CD14-positive monocyte (primary cell): Measurements from ENCODE around the gene SAP30BP. TPM values are rescaled to one million over a fixed set of nuclear protein-coding genes. Genes with fewer than 3 reads are reported as not detected.
A peak's percentile ranks its signal among the peaks of the same experiment; 100 is the strongest.

Experiments
- DNase-seq, 3 donors: peaks; one replicate each; pipeline ENCODE4 v3.0.0-alpha.2; 2011 to 2022
- H2AFZ ChIP-seq: 2 replicates; pipeline ENCODE4 v1.6.0; 2012; ENCODE audit warnings: mild to moderate bottlenecking, low read depth, low read length, inconsistent platforms; ENCODE audit not compliant: insufficient read depth, poor library complexity, severe bottlenecking
- H3K27ac ChIP-seq, 2 donors: 1 replicate in 1 of 2; 2 replicates in 1 of 2; pipeline ENCODE4 v1.5.1; 2012 to 2013; ENCODE audit warnings: low read length in 2 of 2, control low read depth in 1 of 2, inconsistent platforms in 1 of 2, low read depth in 1 of 2, mild to moderate bottlenecking in 1 of 2
- H3K27me3 ChIP-seq, 2 donors: one replicate each; pipeline versions ENCODE4 v1.6.0 to v1.6.1; 2011 to 2013; ENCODE audit warnings: low read length in 2 of 2; ENCODE audit not compliant: control insufficient read depth in 2 of 2, insufficient read depth in 2 of 2
- H3K36me3 ChIP-seq, 2 donors: replicated peaks in 1 of 2; 1 replicate in 1 of 2; 2 replicates in 1 of 2; pipeline versions ENCODE4 v1.5.1 to v1.6.1; 2012 to 2013; ENCODE audit warnings: low read length in 2 of 2, control low read depth in 1 of 2, inconsistent platforms in 1 of 2, mild to moderate bottlenecking in 1 of 2; ENCODE audit not compliant: insufficient read depth in 2 of 2, control insufficient read depth in 1 of 2
- H3K4me1 ChIP-seq, 2 donors: 1 replicate in 1 of 2; 2 replicates in 1 of 2; pipeline versions ENCODE4 v1.5.1 to v1.6.1; 2012 to 2013; ENCODE audit warnings: low read length in 2 of 2, control low read depth in 1 of 2, inconsistent platforms in 1 of 2, mild to moderate bottlenecking in 1 of 2, moderate library complexity in 1 of 2; ENCODE audit not compliant: insufficient read depth in 2 of 2, control insufficient read depth in 1 of 2
- H3K4me2 ChIP-seq: replicated peaks from 2 replicates; pipeline ENCODE3; 2012; ENCODE audit warnings: low read length, moderate library complexity, mild to moderate bottlenecking; ENCODE audit not compliant: poor library complexity, severe bottlenecking; ENCODE audit errors: extremely low read depth
- H3K4me3 ChIP-seq, 3 experiments: fragments of 200-600 bp in 1 of 3; sonication (generic) in 1 of 3; replicated peaks in 1 of 3; 1 replicate in 2 of 3; 2 replicates in 1 of 3; pipeline ENCODE4 v1.5.1; 2011 to 2013; ENCODE audit warnings: low read length in 3 of 3, mild to moderate bottlenecking in 3 of 3, control low read depth in 2 of 3, low read depth in 2 of 3, inconsistent platforms in 1 of 3, moderate library complexity in 1 of 3
- H3K79me2 ChIP-seq: 2 replicates; pipeline ENCODE4 v1.6.0; 2012; ENCODE audit warnings: mild to moderate bottlenecking, control low read depth, inconsistent platforms, low read length, moderate library complexity; ENCODE audit not compliant: insufficient read depth
- H3K9ac ChIP-seq: 2 replicates; pipeline ENCODE4 v1.6.0; 2017; ENCODE audit warnings: low read length, mild to moderate bottlenecking; ENCODE audit not compliant: insufficient read depth, poor library complexity, severe bottlenecking
- H3K9me3 ChIP-seq, 2 donors: replicated peaks in 1 of 2; 1 replicate in 1 of 2; 2 replicates in 1 of 2; pipeline versions ENCODE4 v1.5.1 to v1.6.1; 2012 to 2013; ENCODE audit warnings: low read length in 2 of 2, control low read depth in 1 of 2; ENCODE audit not compliant: control insufficient read depth in 1 of 2, insufficient read depth in 1 of 2
- H4K20me1 ChIP-seq: 2 replicates; pipeline ENCODE4 v1.6.0; 2012; ENCODE audit warnings: mild to moderate bottlenecking, low read length, control low read depth, moderate library complexity; ENCODE audit not compliant: insufficient read depth
- H3K27ac Mint-ChIP-seq, 7 donors: one replicate each; pipeline ENCODE4 v1.8.0; 2020; ENCODE audit warnings: mild to moderate bottlenecking in 7 of 7, mixed read lengths in 7 of 7, moderate library complexity in 6 of 7, inconsistent platforms in 2 of 7
- H3K27me3 Mint-ChIP-seq, 3 donors: one replicate each; pipeline ENCODE4 v1.8.0; 2021 to 2022; ENCODE audit warnings: low read depth in 3 of 3, mild to moderate bottlenecking in 3 of 3, mixed read lengths in 3 of 3, moderate library complexity in 3 of 3, inconsistent platforms in 1 of 3
- H3K36me3 Mint-ChIP-seq, 2 donors: one replicate each; pipeline ENCODE4 v1.8.0; 2020; ENCODE audit warnings: mixed read lengths in 2 of 2, inconsistent platforms in 1 of 2, mild to moderate bottlenecking in 1 of 2
- H3K4me1 Mint-ChIP-seq: one replicate; pipeline ENCODE4 v1.8.0; 2020; ENCODE audit warnings: mild to moderate bottlenecking, mixed read lengths
- H3K4me3 Mint-ChIP-seq, 2 donors: one replicate each; pipeline ENCODE4 v1.8.0; 2020; ENCODE audit warnings: mild to moderate bottlenecking in 2 of 2, mixed read lengths in 2 of 2, moderate library complexity in 1 of 2
- H3K9me3 Mint-ChIP-seq, 7 donors: one replicate each; pipeline ENCODE4 v1.8.0; 2020 to 2022; ENCODE audit warnings: mixed read lengths in 7 of 7, mild to moderate bottlenecking in 6 of 7, moderate library complexity in 6 of 7, inconsistent platforms in 2 of 7
- WGBS: methylation state at CpG from one replicate; pipeline ENCODE4 v1.1.5; 2013; ENCODE audit warnings: missing lambda C conversion rate; ENCODE audit not compliant: insufficient coverage; 5-methylcytosine and 5-hydroxymethylcytosine counted together
- intact Hi-C, 2 donors: fragments of 100-400 bp; cut with micrococcal nuclease; formaldehyde crosslinking; loops; one replicate each; pipeline versions ENCODE4 v1.15.0 to v1.15.1; 2023
- polyA plus RNA-seq, 3 donors: library from polyadenylated mRNA; depleted of rRNA in 1 of 3; unstranded in 2 of 3; stranded (reverse) in 1 of 3; fragments of 300-500 nt in 2 of 3; fragments of >200 nt in 1 of 3; fragmentation: Illumina TruSeq in 2 of 3; gene quantifications; 1 replicate in 2 of 3; 2 replicates in 1 of 3; pipeline ENCODE4 v1.2.3, GENCODE V29; 2012 to 2021
- TF ChIP-seq, protein P1 (sequence below): fragments of 200-600 bp; IDR thresholded peaks from one replicate; pipeline ENCODE4 v1.8.0; 2022; ENCODE audit warnings: antibody characterized with exemption, mild to moderate bottlenecking

Gene SAP30BP
- polyA plus RNA-seq, 3 donors, result 43.8 to 130 (median 61.6) TPM

DNA sequence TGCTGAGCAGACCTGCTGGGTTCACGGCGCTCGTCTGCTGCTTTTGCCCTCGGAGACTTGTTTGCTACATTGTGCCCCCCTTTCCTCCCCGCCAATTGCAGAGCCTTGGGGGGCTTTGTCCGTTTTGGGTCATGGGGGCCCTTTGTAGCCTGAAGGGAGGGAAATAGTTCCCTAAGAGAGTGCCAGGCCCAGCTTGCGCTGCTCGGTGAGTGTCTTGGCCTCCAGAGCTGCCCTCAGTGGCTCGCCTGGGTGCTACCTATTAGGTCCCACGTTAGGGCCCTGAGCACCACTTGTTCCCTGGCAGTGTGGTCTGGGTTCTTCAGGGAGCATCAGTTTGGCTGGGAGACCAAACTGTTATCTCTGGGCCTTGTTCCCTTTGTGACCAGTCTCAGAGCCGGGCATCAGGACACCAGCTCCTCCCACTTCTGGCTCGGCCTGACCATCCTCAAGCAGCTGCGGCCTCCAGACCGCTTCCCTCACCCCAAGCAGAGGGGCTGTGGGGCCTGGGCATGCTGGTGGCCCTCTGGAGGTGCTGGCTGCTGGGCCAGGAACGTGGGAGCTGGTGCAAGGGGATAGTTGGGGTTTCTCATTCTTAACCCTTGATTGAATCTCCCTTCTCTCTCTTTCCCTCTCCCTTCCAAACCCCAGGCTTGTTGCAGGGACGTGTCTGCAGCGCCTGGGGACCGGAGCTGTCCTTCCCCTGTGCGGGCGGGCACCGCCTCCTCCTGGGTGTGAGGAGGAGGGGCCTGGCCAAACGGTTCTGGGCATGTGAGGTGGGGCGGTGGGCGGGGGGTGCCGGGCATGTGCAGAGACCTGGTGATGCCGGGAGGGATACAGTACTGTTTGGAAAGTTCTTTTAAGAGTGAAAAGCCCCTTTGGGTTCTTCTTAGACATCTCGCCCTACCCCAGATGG, 38.1 kb downstream of the SAP30BP start:
- Mint-ChIP-seq H3K4me3 (no peak overlapping the region), H3K4me1 (no peaks in the 10 kb centered on the region), H3K27ac (peak overlapping the region in 1 of 7 donors; percentile 50), H3K9me3 (no peaks in the 10 kb centered on the region), H3K36me3 (peaks cover 84 to 86% of the 10 kb centered on the region in 2 donors), H3K27me3 (peaks cover 0 to 2% (median 0%) of the 10 kb centered on the region in 3 donors)
- Histone ChIP-seq H3K79me2 (no peaks in the 10 kb centered on the region), H4K20me1 (no peaks in the 10 kb centered on the region), H3K4me2 (no peak overlapping the region), H3K4me1 (no peaks in the 10 kb centered on the region), H3K9ac (no peak overlapping the region), H3K27me3 (no peaks in the 10 kb centered on the region), H3K9me3 (no peaks in the 10 kb centered on the region), H3K27ac (no peak overlapping the region), H2AFZ (no peak overlapping the region), H3K4me3 (no peak overlapping the region), H3K36me3 (peaks cover 72 to 87% of the 10 kb centered on the region in 2 donors)
- TF ChIP-seq, protein P1, sequence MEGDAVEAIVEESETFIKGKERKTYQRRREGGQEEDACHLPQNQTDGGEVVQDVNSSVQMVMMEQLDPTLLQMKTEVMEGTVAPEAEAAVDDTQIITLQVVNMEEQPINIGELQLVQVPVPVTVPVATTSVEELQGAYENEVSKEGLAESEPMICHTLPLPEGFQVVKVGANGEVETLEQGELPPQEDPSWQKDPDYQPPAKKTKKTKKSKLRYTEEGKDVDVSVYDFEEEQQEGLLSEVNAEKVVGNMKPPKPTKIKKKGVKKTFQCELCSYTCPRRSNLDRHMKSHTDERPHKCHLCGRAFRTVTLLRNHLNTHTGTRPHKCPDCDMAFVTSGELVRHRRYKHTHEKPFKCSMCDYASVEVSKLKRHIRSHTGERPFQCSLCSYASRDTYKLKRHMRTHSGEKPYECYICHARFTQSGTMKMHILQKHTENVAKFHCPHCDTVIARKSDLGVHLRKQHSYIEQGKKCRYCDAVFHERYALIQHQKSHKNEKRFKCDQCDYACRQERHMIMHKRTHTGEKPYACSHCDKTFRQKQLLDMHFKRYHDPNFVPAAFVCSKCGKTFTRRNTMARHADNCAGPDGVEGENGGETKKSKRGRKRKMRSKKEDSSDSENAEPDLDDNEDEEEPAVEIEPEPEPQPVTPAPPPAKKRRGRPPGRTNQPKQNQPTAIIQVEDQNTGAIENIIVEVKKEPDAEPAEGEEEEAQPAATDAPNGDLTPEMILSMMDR, result no peak
- WGBS, result 97% methylated on average over 13 of the region's 27 CpGs
- no peak for DNase-seq
- intact Hi-C loops, result loop anchor here in 1 of 2 donors (5.0 kb wide), 1 partner anchor 37 kb away; no protein-coding TSS in a partner anchor

DNA sequence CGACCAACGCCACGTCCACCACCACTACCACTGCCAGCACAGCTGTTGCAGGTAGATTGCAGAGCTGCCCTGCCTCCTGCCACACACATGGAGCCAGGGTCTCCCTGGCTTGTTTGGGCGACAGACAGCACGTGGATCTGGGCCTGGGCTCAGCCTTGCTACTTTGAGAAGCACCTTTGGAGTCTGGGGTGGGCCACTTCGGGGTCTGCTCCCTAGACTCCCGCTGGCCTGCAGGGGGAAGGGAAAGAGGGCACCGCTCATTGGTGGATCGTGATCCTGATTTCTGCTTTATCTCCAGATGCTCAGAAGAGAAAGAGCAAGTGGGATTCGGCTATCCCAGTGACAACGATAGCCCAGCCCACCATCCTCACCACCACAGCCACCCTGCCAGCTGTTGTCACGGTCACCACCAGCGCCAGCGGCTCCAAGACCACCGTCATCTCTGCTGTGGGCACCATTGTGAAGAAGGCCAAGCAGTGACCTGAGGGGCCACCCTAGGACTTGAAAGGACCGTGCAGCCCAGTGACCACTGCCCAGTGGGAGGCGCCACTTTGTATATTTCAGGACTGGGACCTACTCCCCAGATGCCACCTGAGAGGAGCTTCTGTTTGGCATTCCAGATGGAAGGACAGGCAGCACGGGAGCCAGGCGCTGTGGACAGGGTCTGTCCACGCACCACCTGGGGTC, 39.0 kb downstream of the SAP30BP start:
- H3K4me1 ChIP-seq, result no peaks in the 10 kb centered on the region
- no peak overlapping the region for H3K4me3 ChIP-seq
- Mint-ChIP-seq H3K4me1 (no peaks in the 10 kb centered on the region), H3K4me3 (no peak overlapping the region), H3K9me3 (no peaks in the 10 kb centered on the region), H3K36me3 (peaks cover 75 to 77% of the 10 kb centered on the region in 2 donors), H3K27ac (no peak overlapping the region), H3K27me3 (peaks cover 0 to 2% (median 2%) of the 10 kb centered on the region in 3 donors)
- DNase-seq, result no peak
- intact Hi-C loops, result loop anchor here in 1 of 2 donors (5.0 kb wide), 1 partner anchor 36 kb away; no protein-coding TSS in a partner anchor
- TF ChIP-seq, protein P1, result peak; percentile 13
- no peaks in the 10 kb centered on the region for H3K9me3 ChIP-seq
- WGBS, result 93% methylated on average over 18 of the region's 20 CpGs
- peaks cover 62 to 77% of the 10 kb centered on the region in 2 donors for H3K36me3 ChIP-seq
- H3K27ac ChIP-seq, result peak overlapping the region in 1 of 2 donors; percentile 20
- H3K27me3 ChIP-seq, result no peaks in the 10 kb centered on the region
- no peak overlapping the region for H2AFZ ChIP-seq
- no peak overlapping the region for H3K4me2 ChIP-seq
- no peaks in the 10 kb centered on the region for H3K79me2 ChIP-seq
- H3K9ac ChIP-seq, result no peak overlapping the region
- no peaks in the 10 kb centered on the region for H4K20me1 ChIP-seq
